ENCODE data around the gene KCTD20.

The KCTD20 gene

DNA sequence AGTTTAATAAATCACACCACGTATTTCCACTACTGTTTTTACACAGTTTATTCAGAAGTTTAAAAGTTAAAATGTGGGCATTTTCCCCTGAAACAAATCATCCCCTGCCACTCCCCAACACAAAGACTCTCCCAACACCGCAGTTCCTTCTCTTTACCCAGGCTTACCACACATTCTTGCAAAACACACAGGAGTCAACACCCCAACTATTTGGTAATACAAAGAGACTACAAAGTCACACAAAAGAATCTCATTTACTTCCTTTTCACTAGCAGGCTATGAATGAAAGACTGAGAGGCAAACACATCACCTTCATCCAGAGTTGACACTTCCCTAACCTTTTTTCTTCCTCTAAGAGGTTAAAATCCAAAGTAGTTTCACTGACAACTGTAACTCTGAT, 51.1 kb downstream of the KCTD20 start:
- DNase-seq (ENCODE audit: low read depth) = peak; percentile 60

DNA sequence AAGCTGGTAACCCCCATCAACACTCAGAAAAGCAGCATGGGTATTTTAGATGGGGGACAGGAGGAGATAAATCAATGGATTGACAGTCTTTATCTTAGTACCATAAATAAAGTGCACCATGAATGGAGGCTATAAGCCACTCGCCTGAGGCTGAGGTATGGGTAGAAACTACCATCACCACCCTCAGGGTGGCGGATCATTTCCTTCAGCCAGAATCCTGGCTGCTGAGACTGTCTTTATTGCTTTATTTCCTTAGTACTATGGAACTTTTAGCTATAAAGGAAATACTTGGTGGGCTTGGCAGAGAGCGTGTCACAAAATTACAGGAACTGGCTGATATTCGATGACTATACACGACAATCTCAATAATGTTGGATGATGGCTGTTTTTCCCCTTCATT, 52.3 kb downstream of the KCTD20 start:
- DNase-seq (ENCODE audit: low read depth) = no peak

DNA sequence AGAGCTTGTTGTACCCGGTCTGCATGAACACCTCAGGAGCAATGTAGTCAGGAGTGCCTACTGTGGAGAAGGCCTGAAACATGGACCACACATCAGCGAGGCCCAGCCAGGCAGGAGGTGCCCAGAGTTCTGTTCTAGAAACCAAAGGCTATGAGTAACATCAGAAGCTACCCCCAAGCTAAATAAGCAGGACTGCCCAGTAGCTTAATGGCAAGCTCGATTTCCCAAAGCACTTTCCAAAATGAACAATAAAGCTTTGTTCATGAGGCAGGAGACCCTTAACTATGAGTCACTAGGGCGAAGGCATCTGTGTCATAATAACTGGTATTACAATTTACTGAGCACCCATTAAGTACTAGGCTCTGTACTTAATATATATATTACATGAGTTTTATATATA, 57.1 kb downstream of the KCTD20 start:
- DNase-seq (ENCODE audit: low read depth) = no peak

DNA sequence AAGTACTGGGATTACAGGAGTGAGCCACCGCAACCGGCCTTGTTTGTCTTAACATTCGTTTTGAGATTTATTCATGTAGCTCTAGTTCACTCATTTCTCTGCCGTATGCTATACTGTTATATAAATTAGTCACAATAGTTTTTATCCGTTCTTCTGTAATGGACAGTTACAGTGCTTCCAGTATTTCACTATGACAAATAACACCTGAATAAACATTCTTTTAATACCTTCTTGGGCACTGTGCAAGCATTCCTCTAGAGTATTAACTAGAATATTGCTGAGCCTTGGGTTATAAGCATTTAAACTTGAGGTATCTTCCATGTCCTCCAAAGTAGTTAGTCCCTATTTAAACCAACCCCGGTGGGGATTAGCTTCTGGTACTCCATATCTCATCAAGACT, 58.9 kb downstream of the KCTD20 start:
- peak; percentile 22 for DNase-seq (ENCODE audit: low read depth)

DNA sequence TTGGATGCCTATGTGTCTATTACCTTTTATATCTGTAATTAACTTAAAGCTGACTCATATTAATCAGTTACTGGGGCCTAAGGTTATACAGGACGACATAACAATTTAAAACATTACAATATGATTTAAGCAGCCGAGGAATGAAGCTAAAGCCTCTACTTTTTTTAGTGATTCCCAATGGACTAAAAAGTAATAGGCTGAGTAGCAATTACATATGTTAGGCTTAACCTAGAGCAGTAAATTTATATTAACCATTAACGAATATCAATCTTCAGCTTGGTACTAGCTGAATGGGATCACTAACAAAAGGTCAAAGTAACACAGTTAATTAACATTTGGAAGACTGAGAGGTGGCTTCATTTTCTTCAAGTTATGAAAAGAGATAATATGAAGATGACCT, 61.4 kb downstream of the KCTD20 start:
- no peak for DNase-seq (ENCODE audit: low read depth)

DNA sequence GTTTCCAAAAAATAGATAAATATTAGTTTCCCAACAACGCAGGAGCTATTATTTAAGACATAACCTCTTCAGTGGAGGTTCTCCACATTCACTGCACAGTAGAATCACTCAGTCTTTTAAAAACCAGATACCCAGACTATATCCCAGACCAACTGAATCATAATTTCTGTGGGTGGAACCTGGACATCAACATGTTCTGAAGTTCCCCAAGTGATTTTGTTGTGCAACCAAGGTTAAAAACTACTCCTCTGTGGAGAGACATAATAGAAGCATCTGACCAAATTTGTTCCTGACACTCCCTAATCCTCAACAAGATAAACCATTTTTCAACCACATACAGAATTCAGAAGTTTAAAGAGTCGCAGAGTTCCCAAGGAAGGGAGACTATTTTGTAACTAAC, 62.2 kb downstream of the KCTD20 start:
- peak; percentile 80 for DNase-seq (ENCODE audit: low read depth)

DNA sequence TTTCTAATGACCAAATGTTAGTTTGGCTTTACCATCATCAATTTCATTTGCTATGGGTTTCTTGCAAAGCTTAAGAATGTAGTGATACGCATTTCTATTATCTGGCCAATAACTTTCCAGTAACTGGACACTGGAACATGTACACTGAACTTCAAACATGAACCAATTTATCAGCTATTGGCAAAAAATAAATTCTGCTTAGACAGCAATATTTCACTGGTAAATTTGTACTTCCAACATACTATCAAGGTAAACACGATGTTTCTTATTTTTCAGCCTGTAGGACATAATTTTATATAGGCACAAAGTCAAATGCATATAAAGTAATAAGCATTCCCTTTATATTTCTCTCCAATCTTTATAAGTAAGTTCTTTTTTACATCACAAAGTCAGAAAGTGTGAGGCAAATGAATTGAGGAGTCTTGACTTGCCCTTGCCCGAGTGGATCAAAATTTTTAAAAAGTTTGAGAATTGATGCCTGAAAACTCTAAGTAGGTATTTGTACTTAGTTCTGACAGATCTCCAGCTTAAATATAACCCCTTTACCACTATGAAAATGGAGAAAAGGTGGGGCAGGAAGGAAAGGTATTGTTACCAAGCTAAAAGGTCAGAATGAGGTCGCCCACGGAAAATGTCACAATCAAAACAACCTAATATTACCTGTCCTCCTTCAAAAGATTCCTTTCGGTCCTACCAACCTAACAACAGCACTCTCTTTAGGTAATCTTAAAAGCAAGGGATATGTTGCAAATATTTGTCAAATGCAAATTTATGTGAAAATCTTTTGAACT, 63.1 kb downstream of the KCTD20 start:
- no peak for DNase-seq (ENCODE audit: low read depth)

DNA sequence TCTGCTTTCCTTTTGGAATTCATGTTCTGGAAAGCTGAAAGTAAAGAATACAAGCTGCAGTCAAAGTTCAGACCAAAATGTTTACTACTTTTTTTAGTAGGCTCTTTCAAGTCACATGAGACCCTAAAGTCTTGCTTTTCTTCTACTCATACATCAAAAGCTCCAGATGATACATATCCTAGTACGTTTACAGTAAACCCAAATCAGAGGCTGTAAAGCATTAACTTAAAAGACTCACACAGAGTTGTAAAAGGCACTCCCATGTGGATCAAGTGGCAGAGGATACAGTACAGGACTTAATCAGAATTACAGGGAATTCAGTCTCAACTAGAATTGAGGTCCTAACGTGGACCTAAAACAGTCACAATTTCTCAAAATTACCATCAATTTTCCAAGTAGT, 63.8 kb downstream of the KCTD20 start:
- DNase-seq (ENCODE audit: low read depth) = no peak

DNA sequence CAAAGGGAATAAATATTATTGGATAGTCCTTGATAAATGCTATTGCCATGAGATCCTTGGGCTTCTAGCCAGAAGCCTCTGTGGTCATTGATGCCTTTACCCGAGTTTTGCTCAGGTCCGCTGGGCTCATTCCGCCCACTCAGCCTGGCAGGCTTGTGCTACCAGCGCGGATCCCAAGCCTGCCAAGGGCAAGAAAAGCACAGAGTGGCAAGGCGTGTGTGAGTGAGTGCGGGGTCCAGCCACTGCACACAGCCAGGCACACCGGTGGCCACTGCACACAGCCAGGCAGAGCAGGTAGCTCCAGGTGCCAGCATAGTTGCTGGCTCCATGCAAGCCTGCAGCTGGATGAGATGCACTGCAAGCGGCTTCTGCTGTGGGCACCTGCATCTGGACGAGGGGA, 65.7 kb downstream of the KCTD20 start:
- DNase-seq (ENCODE audit: low read depth) = no peak

DNA sequence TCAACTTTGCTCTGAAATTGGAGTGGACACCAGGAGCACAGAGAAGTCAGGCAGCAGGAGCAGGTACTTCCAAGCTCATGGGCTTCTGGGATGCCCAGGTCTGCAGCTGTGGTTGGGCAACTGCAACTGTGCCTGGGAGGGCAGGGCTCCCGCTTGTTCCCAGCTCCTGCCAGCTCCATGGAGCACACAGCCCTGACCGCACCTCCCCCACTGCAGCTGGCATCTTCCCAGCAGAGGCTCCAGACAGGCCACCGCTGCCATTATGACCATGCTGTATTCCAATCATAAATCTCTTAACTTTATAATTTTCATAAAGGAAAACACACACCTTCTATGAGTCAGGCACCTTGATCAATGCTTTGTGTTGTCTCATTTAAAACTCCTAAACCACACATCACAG, 67.6 kb downstream of the KCTD20 start:
- DNase-seq (ENCODE audit: low read depth) = no peak

DNA sequence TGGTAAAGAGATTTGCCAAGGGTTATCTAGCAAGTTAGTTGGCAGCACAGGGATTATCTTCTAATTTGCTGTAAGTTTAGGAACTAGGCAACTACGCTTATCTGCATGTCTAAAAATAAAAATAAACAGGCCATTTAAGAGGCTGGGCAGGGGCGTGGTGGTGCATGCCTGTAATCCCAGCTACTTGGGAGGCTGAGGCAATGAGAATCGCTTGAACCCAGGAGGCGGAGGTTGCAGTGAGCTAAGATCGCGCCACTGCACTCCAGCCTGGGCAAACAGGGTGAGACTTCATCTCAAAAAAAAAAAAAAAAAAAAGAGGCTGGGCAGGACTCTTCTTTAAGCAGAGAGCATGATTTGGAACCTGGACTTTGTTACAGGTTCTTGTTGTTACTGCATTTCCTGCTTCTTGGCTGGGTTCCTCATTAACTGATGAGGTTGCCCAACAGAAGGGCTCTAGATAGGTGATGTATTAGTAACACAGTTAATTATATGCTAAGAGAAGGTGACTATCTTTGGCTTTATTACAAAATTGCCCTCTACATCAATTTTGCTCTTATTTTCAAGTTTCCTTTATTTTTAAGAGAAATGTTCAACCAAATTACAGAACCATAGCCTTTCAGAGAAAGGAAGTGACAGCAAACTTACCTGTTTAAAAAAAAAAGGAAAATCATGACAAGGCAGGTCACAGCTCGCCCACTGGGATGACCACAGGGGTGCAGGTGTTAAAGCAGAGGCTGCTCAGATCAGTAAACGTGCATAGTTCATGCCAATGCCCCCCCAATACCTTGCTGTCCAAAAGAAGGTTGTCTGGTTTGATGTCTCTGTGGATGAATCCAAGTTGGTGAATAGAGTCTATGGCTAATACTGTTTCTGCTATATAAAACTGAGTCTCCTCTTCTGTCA, 72.0 kb downstream of the KCTD20 start:
- DNase-seq (ENCODE audit: low read depth) = no peak

DNA sequence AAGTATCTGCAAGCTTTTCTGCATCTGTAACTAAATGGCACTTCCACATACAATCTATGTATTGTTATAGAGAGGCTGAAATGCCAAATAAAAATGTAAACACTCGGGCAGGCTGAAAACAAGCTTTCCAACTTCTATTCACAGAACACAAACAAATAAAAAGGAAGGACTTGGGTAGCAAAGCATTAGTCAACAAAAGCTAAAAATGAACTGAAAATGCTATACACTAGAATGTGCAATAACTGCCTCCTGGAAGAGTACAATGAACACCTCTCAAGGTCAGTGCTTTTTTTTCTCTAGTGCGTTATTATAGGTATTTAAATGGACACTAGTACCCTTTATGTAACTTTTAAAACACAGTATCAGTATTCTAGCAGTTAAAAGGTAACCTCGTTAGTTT, 73.0 kb downstream of the KCTD20 start:
- DNase-seq (ENCODE audit: low read depth) = no peak

DNA sequence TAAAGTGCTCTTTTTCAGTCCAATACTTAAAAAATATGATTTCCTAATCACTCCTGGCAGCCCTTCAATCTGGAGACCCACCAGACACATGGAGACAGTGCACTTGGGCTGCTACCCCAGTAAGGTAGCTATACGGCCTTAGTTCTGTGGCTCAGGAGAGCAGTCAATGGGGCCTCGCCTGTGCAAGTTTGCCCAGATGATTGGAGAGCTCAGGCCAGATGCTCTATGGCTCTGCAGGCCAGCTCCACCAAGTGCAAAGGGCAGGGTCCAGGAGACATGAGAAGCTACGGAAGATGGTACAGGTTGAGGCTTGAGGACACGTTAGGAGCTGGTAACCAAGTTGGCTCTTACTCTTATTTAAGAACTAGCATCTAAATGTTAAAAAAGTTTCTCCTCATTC, 73.8 kb downstream of the KCTD20 start:
- DNase-seq (ENCODE audit: low read depth) = no peak

DNA sequence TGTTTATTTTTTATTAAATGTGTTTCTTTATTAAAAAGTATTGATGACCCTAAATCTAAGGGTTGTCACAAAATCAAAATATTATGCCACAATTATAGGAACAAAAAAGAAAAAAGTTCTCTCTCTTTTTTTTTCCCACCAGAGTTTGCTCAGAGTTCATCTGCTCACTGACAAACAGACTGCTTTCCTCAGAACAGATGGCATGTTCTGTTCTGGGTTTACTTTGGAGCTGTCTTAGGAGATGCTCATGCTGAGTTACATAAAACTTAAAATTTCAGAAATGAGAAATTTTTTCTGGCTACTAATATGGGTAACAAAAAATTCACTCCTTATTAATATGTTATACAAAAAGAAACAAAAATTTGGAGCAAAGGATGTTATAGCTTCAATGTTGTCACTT, 74.2 kb downstream of the KCTD20 start:
- DNase-seq (ENCODE audit: low read depth) = no peak

DNA sequence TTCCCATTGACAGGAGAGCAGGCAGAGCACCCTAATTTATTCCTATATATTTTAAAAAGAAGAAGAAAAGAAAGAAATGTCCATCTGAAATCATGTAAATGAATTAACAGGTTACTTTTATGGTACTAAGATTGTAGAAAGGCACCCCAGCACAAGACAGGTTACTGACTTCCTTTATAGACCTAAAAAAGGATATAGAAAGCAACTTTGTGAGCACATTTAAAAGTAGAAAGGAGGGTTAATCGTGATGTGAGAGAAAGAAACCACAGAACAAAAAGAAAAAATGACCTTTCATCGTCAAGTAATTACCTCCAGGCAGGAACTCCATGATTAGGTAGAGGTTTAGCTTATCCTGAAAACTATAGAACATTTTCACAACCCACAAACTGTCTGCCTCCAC, 74.6 kb downstream of the KCTD20 start:
- DNase-seq (ENCODE audit: low read depth) = no peak

DNA sequence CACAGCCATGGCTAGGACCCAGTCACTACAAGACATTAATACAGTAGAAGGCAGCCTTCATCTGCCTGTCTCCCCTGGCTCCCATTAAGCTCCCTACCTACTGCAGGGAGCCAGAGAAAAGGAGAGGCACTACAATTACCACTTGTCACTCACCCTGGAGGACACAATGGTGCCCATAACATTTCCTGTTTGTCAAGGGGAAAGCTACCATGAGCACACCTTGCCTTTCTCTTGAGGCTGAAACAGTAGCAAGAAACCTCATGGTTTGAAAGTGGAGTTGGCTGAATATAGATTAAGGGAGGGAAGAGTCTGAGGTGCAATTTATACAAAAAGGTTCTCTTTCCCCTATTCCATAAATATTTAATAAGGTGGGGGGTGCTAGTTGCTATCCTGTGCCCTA, 76.6 kb downstream of the KCTD20 start:
- no peak for DNase-seq (ENCODE audit: low read depth)

DNA sequence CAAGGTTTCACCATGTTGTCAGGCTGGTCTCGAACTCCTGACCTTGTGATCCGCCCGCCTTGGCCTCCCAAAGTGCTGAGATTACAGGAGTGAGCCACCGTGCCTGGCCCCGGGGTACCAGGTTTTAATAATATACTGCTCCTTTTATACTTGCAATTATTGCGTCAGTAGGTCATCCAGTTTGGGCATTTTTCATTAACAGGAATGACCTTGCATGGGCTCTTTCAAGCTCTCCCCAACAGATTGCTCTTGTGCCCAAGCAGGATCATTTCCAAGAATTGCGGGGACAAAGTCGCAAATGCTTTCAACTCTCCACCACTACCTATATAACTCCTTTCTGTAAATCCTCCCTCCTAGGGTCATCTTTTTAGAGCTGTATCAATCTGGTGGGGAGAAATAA, 80.7 kb downstream of the KCTD20 start:
- DNase-seq (ENCODE audit: low read depth) = no peak

DNA sequence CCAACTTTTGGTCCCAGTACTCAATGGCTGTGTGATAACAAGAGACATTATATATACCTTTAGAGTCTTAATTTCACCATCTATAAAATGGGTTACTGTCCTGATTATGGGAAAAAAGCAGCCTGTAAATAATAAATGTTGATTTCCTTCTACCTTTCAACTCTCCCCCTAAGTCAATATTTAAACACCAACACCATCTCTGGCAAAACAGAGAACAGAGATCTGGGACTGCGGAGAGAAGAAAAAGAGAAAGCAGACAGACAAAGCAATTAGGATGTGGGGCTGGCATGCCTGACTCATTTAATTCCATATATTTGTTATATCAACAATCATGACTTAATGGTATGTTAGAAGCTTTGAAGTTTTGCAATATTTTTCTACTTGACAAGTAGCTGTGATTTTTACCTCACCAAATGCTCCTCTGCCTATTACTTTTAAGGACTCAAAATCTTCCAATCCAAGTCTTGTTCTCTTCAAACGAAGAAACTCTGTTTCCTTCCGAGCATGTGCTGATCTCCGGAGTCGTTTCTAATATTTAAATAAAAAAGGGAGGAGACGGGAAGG, 81.2 kb downstream of the KCTD20 start:
- DNase-seq (ENCODE audit: low read depth) = peak; percentile 52

DNA sequence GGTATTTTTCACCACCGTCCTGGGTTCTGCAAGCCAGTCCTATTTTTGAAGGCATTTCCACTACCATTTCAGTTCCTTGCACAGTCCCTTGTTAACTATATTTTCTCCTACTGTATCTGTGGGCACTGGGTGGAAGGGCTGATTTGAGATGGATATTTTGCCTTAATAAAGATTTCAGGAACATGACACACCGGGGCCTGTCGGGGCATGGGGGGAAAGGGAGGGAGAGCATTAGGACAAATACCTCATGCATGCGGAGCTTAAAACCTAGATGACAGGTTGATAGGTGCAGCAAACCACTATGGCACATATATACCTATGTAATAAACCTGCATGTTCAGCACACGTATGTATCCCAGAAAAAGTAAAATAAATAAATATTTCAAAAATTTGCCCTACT, 82.1 kb downstream of the KCTD20 start:
- DNase-seq (ENCODE audit: low read depth) = no peak

DNA sequence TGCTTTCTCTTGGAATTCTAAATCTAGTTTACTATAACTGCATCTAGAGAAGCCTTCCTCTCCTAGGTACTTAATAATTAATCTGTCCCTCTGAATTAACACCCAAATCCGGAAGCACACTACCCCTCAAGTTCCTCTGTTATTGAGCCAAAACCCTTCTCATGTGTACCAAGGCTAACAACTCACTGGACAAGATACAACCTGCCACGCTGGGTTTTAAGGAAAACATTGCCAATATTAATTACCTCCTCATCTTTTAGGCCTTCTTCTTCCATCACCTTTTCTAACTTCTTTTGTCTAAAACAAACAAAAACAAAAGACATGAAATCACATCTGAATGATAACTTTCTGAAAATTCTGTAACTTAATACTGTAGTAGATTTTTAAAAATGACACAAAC, 82.5 kb downstream of the KCTD20 start:
- no peak for DNase-seq (ENCODE audit: low read depth)

DNA sequence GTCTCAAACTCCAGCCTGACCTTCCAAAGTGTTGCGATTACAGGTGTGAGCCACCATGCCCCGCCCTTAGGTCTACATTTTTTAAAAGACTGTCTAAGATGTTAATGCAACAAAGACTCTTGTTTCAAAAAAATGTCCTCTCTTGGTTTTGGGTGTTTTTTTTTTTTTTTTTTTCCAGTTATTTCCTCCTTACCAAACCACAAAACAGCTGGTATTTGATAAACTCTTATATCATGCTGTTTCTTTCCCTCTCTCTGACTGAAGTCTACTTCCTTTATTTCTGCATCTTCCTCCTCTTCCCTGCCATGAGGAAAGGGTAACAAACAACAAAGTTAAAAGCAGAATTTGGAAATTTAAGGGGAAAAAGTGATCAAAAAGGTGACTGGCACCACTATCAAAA, 83.3 kb downstream of the KCTD20 start:
- no peak for DNase-seq (ENCODE audit: low read depth)

DNA sequence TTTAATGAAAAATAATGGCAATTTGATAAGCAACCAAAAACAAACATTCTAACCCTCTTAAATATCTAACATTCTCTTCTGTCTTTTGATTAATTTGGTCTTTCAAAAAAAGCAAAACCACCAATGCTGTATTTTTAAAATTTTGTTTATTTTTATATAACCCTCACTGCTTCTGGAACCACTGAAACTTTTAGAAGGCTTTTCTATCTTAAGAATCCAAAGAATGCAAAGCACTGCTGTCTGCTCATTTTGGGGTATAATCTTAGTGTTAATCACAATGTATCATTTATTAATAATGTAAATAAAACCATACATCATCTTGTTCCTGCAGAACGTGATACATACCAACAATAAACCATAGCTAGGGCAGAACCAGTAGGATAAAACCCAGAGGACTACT, 90.5 kb downstream of the KCTD20 start:
- no peak for DNase-seq (ENCODE audit: low read depth)

DNA sequence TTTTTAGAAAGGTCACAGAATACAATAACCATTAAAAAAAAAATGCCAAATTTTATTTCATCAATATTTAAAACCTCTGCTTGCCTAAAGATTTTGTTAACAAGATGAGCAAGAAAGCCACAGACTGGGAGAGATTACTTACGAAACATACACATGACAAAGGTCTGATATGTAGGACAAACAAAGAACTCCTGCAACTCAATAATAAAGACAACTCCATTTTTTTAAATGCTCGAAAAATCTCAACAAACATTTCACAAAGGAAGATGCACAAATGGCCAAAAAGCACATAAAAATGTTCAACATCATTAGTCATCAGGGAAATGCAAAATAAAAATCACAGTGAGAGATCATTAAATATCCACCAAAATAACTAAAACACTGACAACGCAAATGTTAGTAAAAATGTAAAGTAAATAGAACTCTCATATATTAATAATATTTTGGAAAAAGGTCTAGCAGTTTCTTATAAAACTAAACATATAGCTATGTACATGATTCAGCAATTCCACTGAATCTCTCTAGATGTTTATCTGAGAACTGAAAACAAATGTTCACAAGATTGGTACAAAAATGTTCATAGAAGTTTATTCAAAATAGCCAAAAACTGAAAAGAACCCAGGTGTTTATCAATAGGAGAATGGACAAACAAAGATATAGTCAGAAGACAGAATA, 94.2 kb downstream of the KCTD20 start:
- DNase-seq (ENCODE audit: low read depth) = no peak
